Activated naive CD8-positive, alpha-beta T cell treated with anti-CD3 and anti-CD28 coated beads, Interleukin-2, amount 10 ng/mL, durations not matched to agents 7 days and 5 days (primary cell): ENCODE results near the gene TRNAU1AP. TPM values are rescaled to one million over a fixed set of nuclear protein-coding genes. Genes with fewer than 3 reads are reported as not detected.
"Not testable (repeated sequence)": the region's sequence is repeated elsewhere in the genome, so short reads cannot be mapped to it uniquely, and the experiment has no call there.

Experiments
- ATAC-seq: fragments of 150-1000 bp; cut with Tn5 transposase; one replicate; pipeline ENCODE4 v1.10.0; 2021; ENCODE audit warnings: low read depth, moderate library complexity
- POLR2A ChIA-PET: fragments of 350-600 bp; sonication (Branson Sonifier 250); formaldehyde crosslinking; loops from one replicate; lab custom pipeline; 2021; ENCODE audit warnings: antibody characterized with exemption; lab: Charles Lee
- DNase-seq: peaks from one replicate; pipeline ENCODE4 v3.0.0; 2021
- H3K27ac Mint-ChIP-seq: one replicate; pipeline ENCODE4 v1.8.0; 2022; ENCODE audit warnings: mild to moderate bottlenecking, mixed read lengths
- H3K27me3 Mint-ChIP-seq: one replicate; pipeline ENCODE4 v1.8.0; 2022; ENCODE audit warnings: mild to moderate bottlenecking, moderate library complexity, mixed read lengths
- H3K36me3 Mint-ChIP-seq: one replicate; pipeline ENCODE4 v1.8.0; 2021; ENCODE audit warnings: mild to moderate bottlenecking, mixed read lengths
- H3K4me1 Mint-ChIP-seq: one replicate; pipeline ENCODE4 v1.8.0; 2021; ENCODE audit warnings: mixed read lengths
- H3K4me3 Mint-ChIP-seq: one replicate; pipeline ENCODE4 v1.8.0; 2022; ENCODE audit warnings: mild to moderate bottlenecking, moderate library complexity, mixed read lengths
- H3K9me3 Mint-ChIP-seq: one replicate; pipeline ENCODE4 v1.8.0; 2021; ENCODE audit warnings: mixed read lengths
- total RNA-seq, 2 experiments: library from RNA; stranded (reverse); gene quantifications; one replicate each; pipeline ENCODE4 v1.2.3, GENCODE V29; 2021

Gene TRNAU1AP
- total RNA-seq, 2 experiments from 2014 or later = 54.2 to 58.9 TPM

GRCh38 chr1:28514445-28514933 lies 38.4 kb upstream of the TRNAU1AP start:
- POLR2A ChIA-PET = interaction anchor here (1.4 to 4.5 kb wide), 3 partner anchors 8 to 67 kb away, joined by 3 to 40 read pairs (median 21); partner anchors contain the start of gene RCC1
- H3K27me3 Mint-ChIP-seq, H3K9me3 Mint-ChIP-seq, DNase-seq, ATAC-seq, H3K4me3 Mint-ChIP-seq: not testable (repeated sequence)
- peaks cover 41% of the 10 kb centered on the region for H3K4me1 Mint-ChIP-seq
- H3K36me3 Mint-ChIP-seq = peaks cover 38% of the 10 kb centered on the region
- H3K27ac Mint-ChIP-seq = peak overlapping the region; percentile 48

- Mint-ChIP-seq H3K9me3 (no peaks in the 10 kb centered on the region), H3K4me3 (no peak overlapping the region), H3K36me3 (peaks cover 22% of the 10 kb centered on the region), H3K27ac (peak overlapping the region; percentile 51), H3K27me3 (no peaks in the 10 kb centered on the region), H3K4me1 (peaks cover 31% of the 10 kb centered on the region)
- DNase-seq = no peak
- no peak for ATAC-seq
- POLR2A ChIA-PET = interaction anchor here (0.6 to 4.5 kb wide), 6 partner anchors 10 to 209 kb away, joined by 3 to 40 read pairs (median 6); partner anchors contain the start of genes RCC1 and TRNAU1AP
Observed at GRCh38 chr1:28516518-28516956, 36.3 kb upstream of the TRNAU1AP start.

- DNase-seq = no peak
Observed at GRCh38 chr1:28517649-28517999, 35.3 kb upstream of the TRNAU1AP start.

GRCh38 chr1:28518000-28518744 lies 34.7 kb upstream of the TRNAU1AP start:
- Mint-ChIP-seq H3K27me3 (no peaks in the 10 kb centered on the region), H3K4me1 (peaks cover 32% of the 10 kb centered on the region), H3K27ac (peak overlapping the region; percentile 92), H3K36me3 (peaks cover 19% of the 10 kb centered on the region), H3K4me3 (peak overlapping the region; percentile 98), H3K9me3 (no peaks in the 10 kb centered on the region)
- POLR2A ChIA-PET = interaction anchor here (0.6 to 4.5 kb wide), 8 partner anchors 8 to 272 kb away, joined by 3 to 40 read pairs (median 5); partner anchors contain the start of genes RCC1, RNU11 and TRNAU1AP
- DNase-seq (peak; percentile 93), ATAC-seq (peak; percentile 84)

More at GRCh38 chr1:28517649-28517999, 35.3 kb upstream of the TRNAU1AP start:
- Mint-ChIP-seq H3K4me1 (peaks cover 34% of the 10 kb centered on the region), H3K36me3 (peaks cover 20% of the 10 kb centered on the region), H3K27ac (peak overlapping the region; percentile 6), H3K4me3 (peak overlapping the region; percentile 91), H3K9me3 (no peaks in the 10 kb centered on the region), H3K27me3 (no peaks in the 10 kb centered on the region)
- POLR2A ChIA-PET = interaction anchor here (0.7 to 4.5 kb wide), 3 partner anchors 11 to 70 kb away, joined by 4 to 40 read pairs (median 21); partner anchors contain the start of gene RCC1
- no peak for ATAC-seq

- peak; percentile 27 for ATAC-seq
- H3K27me3 Mint-ChIP-seq = no peaks in the 10 kb centered on the region
- H3K36me3 Mint-ChIP-seq = peaks cover 21% of the 10 kb centered on the region
- peak overlapping the region; percentile 92 for H3K27ac Mint-ChIP-seq
- H3K9me3 Mint-ChIP-seq = no peaks in the 10 kb centered on the region
- peaks cover 37% of the 10 kb centered on the region for H3K4me1 Mint-ChIP-seq
- H3K4me3 Mint-ChIP-seq = peak overlapping the region; percentile 98
- DNase-seq = peak; percentile 58
- POLR2A ChIA-PET = interaction anchor here (0.6 to 4.5 kb wide), 9 partner anchors 9 to 712 kb away, joined by 3 to 40 read pairs (median 5); partner anchors contain the start of genes MECR, RCC1, RNU11 and TRNAU1AP
Observed at GRCh38 chr1:28518745-28519341, 34.0 kb upstream of the TRNAU1AP start.

- Mint-ChIP-seq H3K4me1 (peaks cover 37% of the 10 kb centered on the region), H3K36me3 (peaks cover 16% of the 10 kb centered on the region), H3K9me3 (no peaks in the 10 kb centered on the region), H3K27ac (no peak overlapping the region), H3K4me3 (peak overlapping the region; percentile 22), H3K27me3 (no peaks in the 10 kb centered on the region)
- DNase-seq (no peak), ATAC-seq (no peak)
- POLR2A ChIA-PET = interaction anchor here (1.5 kb wide), 1 partner anchor 11 kb away, joined by 4 read pairs; no protein-coding TSS in a partner anchor
Observed at GRCh38 chr1:28519946-28520725, 32.7 kb upstream of the TRNAU1AP start.

GRCh38 chr1:28520796-28521195 lies 32.1 kb upstream of the TRNAU1AP start:
- H3K27me3 Mint-ChIP-seq, H3K27ac Mint-ChIP-seq, DNase-seq, H3K4me3 Mint-ChIP-seq, ATAC-seq, H3K9me3 Mint-ChIP-seq: not testable (repeated sequence)
- POLR2A ChIA-PET = interaction anchor here (1.5 kb wide), 1 partner anchor 11 kb away, joined by 4 read pairs; no protein-coding TSS in a partner anchor
- H3K36me3 Mint-ChIP-seq = peaks cover 17% of the 10 kb centered on the region
- peaks cover 37% of the 10 kb centered on the region for H3K4me1 Mint-ChIP-seq

GRCh38 chr1:28521502-28522164 lies 31.3 kb upstream of the TRNAU1AP start:
- peaks cover 17% of the 10 kb centered on the region for H3K36me3 Mint-ChIP-seq
- H3K27ac Mint-ChIP-seq = peak overlapping the region; percentile 62
- no peaks in the 10 kb centered on the region for H3K9me3 Mint-ChIP-seq
- ATAC-seq = no peak
- H3K4me3 Mint-ChIP-seq = peak overlapping the region; percentile 7
- POLR2A ChIA-PET = interaction anchor here (1.2 to 1.3 kb wide), 2 partner anchors 60 to 115 kb away, joined by 3 to 4 read pairs; no protein-coding TSS in a partner anchor
- H3K4me1 Mint-ChIP-seq = peaks cover 36% of the 10 kb centered on the region
- H3K27me3 Mint-ChIP-seq = no peaks in the 10 kb centered on the region
- no peak for DNase-seq

GRCh38 chr1:28522537-28522936 lies 30.3 kb upstream of the TRNAU1AP start:
- not testable (repeated sequence) for DNase-seq, ATAC-seq, H3K9me3 Mint-ChIP-seq, H3K27me3 Mint-ChIP-seq, H3K4me3 Mint-ChIP-seq, H3K27ac Mint-ChIP-seq
- peaks cover 32% of the 10 kb centered on the region for H3K4me1 Mint-ChIP-seq
- POLR2A ChIA-PET = interaction anchor here (0.7 to 1.3 kb wide), 3 partner anchors 48 to 116 kb away, joined by 3 to 5 read pairs (median 4); no protein-coding TSS in a partner anchor
- H3K36me3 Mint-ChIP-seq = peaks cover 14% of the 10 kb centered on the region

GRCh38 chr1:28525002-28525642 lies 27.8 kb upstream of the TRNAU1AP start:
- H3K4me1 Mint-ChIP-seq = peaks cover 19% of the 10 kb centered on the region
- POLR2A ChIA-PET = interaction anchor here (1.5 kb wide), 1 partner anchor 118 kb away, joined by 3 read pairs; the partner anchor contains the start of gene TAF12
- not testable (repeated sequence) for DNase-seq, H3K36me3 Mint-ChIP-seq, H3K27me3 Mint-ChIP-seq, H3K4me3 Mint-ChIP-seq, H3K9me3 Mint-ChIP-seq, ATAC-seq, H3K27ac Mint-ChIP-seq

- ATAC-seq = no peak
- Mint-ChIP-seq H3K27ac (no peak overlapping the region), H3K4me1 (peaks cover 11% of the 10 kb centered on the region), H3K4me3 (no peak overlapping the region), H3K27me3 (no peaks in the 10 kb centered on the region), H3K9me3 (no peaks in the 10 kb centered on the region), H3K36me3 (peaks cover 14% of the 10 kb centered on the region)
- POLR2A ChIA-PET = no interaction called here
- no peak for DNase-seq
Observed at GRCh38 chr1:28526886-28527285, 26.0 kb upstream of the TRNAU1AP start.
